GM12878 (cell line): ENCODE data around the gene RPS6KA5.

ENCODE experiments used
- TCF3 ChIP-seq: IDR thresholded peaks from 2 replicates; pipeline ENCODE4 v1.6.1; 2012; ENCODE audit warnings: low read depth, mild to moderate bottlenecking, low read length, borderline replicate concordance; ENCODE audit not compliant: insufficient read depth
- YY1 ChIP-seq: IDR thresholded peaks from 2 replicates; pipeline ENCODE4 v1.6.1; 2011; ENCODE audit warnings: low read depth, mild to moderate bottlenecking, low read length

- TF ChIP-seq YY1 (no peak), TCF3 (no peak)
These were observed 104.2 kb downstream of the RPS6KA5 start for GRCh38 chr14:90956273-90956672.
